RPMI8226 (cell line): ENCODE data around the gene PCNA.

Experiments
- DNase-seq: peaks from one replicate; pipeline ENCODE4 v3.0.0-alpha.2; 2015

PCNA gene

DNA sequence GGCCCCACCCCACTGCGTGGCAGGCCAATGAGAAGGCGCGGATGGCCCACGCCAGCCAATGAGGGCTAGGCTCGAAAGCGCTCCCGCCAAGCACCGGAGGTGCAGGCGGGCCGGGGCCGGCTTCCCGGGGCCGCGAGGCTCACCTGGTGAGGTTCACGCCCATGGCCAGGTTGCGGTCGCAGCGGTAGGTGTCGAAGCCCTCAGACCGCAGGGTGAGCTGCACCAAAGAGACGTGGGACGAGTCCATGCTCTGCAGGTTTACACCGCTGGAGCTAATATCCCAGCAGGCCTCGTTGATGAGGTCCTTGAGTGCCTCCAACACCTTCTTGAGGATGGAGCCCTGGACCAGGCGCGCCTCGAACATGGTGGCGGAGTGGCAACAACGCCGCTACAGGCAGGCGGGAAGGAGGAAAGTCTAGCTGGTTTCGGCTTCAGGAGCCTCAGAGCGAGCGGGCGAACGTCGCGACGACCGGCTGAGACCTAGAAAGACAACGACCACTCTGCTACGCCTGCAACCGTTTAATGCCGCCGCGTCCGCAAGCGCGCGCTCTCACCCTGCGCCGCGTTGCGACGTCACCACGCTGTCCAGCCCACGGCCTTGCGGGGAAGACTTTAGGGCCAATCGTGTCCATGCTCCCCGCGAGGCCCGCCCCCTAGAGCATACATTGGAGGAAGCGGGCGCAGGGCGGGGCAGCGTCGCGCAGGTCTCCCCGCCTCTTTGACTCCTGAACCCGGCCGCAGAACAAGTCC lies at the start of gene PCNA:
TSS of gene PCNA (minus strand) at position 524 of the 750 bp plus-strand sequence. CDS start at position 364, 160 bp downstream.
- DNase-seq = peak; percentile 99

DNA sequence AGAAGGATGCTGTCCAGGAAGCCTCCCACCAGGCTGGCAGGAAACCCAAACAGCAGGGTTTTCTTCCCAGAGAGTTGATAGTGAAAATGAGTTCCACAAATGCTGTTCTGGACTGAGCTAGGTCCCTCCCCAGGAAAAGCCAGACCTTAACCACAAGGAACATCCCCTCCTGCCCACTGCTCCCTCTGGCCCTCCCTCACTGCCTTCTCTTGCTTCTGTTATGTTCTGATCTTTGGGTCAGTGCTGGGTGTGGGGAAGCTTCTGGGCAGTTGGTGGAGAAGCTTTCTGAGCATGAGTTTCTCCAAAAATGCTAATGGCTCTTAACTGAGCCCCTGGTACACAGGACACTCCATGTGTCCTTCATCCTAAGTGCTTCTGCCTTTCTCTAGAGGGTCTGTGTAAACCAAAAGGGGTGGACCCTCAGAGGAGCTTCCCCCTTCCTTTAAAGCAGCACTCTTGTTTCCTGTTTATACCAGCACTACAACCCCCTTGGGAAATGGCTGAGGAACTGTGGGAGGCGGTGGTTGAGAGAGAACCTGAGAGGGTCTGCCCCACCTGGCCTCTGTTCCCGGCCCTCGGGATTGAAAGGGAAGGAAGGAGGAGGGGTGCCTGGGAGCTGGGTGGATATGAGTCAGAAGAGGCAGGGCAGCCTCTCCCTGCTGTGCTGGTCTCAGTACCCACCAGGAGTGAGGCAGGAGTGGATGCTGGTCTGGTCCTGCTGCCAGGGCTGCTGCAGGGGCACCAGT lies 49.1 kb upstream of the PCNA start:
- no peak for DNase-seq

DNA sequence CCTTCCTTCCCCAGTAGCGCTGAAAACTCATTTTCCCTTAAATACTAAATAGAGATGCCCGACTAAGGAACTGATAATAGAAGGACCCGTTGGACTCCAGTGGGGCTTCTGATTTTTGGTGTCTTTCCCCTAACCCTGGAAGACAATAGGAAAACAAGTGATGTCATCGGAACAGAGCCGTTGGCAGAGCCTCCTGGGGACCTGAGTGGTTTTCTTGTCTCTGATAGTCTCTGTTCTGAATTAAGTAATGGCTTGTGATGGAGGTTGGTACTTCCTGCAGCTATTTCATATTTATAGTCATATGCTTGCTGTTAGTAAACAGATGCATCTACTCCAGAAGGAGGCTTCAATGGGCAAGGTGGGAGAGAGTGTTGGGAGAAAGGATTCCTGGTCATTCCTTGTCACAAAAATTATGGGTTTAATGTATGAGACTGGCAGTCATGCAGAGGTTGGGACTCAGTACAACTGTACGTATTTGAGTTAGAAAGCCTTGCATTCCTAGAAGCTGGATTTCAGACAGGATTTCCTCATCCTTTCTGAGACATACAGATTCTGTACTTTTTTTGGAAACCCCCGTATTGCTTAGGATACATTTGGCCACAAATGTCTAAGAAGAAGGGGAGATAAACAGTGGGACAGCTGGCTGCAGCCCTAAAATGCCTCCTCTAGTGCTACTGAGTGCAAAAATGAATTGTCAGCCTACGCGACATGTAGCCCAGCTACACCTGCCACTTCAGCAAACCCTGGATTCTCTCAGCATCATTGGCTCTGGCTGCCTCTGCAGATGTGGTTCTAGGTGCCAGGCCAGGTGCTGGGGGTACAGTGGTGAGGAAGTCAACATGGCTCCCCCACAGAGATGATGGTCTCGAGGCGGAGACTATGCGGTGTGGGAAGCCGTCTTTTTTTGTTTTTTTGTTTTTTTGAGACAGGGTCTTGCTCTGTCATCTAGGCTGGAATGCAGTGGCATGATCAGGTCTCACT lies 45.2 kb upstream of the PCNA start:
- DNase-seq = no peak

DNA sequence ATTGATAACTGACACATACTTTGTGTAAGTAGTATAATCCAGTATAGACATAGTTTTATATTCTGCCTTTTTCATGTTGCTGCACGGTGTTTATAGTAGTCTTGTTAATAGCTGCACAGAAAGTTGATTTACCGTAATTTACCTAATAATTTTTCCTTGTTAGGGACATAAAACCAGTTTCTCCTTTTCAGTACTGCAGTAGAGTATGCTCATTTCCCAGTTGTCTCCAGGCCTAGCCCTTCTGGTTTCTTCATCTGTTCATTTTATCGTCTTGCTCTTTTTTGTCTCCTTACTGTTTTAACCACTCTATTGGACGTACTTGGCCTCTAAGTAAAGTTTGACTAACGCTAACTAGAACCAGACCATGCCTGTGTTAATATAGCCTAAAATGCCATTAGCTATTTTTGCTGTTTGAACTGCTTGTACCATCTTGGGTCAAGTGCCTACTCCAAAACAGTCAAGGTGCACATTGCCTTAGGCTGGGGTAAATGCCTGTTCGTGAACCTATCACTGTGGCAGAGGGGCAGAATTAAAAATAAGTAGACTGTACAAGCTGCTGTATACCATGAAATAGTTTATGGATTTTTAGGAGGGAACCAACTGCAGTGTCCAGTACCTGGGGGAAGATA lies 41.9 kb upstream of the PCNA start:
- no peak for DNase-seq

DNA sequence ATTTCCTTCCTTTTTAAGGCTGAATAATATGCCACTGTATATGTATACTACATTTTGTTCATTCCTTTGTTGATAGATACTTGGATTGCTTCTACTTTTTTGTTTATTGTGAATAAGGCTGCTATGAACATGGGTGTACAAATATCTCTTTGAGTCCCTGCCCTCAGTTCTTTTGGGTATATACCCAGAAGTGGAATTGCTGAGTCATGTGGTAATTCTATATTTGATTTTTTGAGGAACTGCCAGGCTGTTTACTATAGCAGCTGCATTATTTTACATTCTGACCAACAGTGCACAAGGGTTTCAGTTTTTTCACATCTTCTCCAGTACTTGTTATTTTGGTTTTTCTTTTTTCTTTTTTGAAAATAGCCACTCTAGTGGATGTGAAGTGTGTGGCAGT lies 41.1 kb upstream of the PCNA start:
- DNase-seq = no peak

DNA sequence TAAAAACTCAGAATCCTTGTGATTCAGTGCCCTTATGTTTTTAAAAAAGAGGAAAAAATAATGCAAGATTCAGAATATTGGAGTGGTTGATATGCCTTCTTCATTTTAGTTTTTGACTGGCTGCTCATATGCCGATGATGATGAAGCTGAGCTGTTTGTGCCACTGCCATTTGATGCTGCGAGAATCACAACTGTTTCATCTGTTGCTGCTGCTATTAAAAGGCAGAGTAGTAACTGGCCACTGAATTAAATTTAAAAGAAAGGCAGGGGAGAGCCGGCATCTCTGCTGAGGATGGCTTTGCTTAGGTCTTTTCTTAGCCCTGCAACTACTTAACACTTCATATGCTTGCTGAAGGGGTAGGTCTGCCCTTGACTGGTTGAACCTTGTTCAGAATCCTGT lies 40.2 kb upstream of the PCNA start:
- DNase-seq = no peak

DNA sequence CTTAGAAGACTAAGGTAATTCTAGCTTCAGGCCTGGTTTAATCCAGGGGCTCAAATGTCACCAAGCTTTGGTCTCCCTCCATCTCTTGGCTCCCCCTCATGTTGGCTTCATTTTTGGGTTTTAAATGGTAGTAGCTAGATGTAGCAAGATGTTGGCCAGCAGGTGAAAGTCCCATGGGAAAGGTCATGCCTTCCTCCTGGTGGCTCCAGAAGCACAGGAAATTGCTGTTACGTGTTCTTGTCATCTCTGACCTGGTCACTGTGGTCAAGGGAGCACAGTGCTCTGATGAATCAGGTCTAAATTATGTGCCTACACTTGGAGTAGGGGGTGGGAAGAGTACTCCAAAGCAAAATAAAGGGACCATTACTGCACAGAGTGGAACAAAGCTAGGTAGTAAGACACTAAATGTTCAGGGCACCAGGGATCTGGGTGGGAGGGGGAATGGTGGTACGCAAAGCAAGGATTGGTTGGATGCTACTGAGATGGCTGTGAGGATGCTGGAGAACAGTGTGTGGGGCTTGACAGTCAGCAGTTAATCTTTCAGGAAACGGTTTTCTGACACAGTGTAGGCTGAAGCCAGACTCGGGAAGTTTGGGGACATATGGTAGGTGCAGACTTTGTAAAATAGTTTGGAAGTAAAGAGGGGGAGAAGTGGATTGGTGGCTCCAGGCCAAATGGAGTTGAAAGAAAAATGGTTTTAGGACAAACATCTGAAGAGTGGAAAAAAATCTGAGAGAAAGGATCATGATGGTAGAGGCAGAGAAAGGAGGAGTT lies 37.1 kb upstream of the PCNA start:
- no peak for DNase-seq

DNA sequence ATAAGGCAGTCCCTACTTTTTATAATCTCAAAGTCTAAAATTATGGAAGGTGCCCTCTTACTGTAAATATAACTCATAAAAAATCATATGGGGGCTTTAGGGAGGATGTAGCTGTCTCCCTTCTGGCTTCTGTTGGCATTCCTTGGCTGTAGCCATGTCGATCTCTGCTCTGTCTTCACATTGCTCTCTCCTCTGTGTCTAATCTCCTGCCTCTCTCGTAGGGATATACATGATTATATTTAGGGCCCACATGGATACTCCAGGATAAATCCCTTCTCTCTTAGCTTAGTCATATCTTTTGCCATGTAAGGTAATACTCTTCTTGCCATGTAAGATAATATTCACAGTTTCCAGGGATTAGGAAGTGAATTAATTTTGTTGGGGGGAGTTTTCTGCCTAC lies 35.6 kb upstream of the PCNA start:
- DNase-seq = no peak

DNA sequence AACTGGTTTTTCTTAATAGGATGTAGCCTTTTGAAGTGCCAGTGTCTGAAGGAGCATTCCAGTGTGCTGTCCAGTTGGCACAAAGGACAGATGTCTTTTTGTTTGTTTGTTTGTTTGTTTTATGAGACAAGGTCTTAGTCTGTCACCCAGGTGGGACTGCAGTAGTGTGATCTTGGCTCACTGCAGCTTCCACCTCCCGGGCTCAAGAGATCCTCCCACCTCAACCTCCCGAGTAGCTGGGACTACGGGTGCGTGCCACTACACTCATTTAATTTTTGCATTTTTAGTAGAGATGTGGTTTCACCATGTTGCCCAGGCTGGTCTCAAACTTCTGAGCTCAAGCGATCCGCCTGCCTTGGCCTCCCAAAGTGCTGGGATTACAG lies 34.8 kb upstream of the PCNA start:
- no peak for DNase-seq

DNA sequence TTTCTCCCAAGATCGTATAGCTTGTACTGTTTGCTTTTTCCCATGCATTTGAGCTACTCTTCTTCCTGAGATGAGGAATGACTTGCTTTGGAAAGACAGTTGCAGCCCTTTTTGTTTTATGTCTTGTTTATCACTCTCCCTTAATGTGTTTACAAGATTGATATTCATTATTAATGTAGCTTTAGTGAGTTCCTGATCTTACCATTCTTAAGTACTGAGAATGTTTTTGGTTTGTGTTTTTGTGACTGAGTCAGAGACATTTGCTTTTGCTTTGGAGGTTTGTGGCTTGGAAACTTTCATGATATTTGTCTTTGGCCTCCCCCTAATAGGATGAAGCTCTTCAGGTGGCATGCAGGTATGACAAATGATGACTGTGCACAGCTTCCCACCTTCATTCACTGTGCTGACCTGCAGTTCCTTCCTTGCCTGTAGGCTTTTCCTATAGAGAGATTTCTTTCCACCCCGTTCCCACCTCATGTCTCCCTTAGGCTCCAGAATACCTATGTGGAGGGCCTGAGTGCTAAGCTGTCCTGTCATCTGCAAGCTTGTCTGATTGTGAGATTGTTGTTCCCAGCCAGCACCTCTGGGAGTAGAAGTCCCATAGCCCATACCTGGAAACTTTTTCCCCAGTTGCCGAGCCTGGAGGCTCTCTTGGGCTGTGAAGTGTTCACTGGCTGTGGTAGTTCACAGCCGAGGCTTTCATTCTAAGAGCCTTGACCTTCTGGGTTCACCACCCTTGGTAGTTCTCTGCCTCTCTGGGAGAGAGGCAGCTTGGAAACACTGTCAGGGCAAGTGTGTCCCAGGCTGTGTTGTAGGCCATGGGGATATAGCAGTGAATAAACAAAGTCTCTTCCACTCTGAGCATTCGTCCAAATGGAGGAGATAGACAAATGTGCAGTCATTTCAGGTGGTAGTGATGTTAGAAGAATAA lies 34.1 kb upstream of the PCNA start:
- DNase-seq = no peak

DNA sequence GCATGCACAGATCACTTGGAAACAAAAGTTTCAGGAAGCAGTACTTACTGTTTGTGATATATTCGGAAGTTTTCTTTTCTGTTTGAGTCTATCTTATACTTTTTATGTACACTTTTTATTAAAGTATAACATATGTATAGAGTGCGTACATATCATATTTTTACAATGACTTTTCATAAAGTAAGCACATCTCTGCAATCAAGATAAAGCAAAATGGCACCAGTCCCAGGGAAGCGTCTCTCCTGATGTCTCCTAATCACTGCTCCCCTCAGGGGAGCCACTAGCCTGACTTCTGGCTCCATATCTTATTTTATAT lies 33.4 kb upstream of the PCNA start:
- DNase-seq = no peak

DNA sequence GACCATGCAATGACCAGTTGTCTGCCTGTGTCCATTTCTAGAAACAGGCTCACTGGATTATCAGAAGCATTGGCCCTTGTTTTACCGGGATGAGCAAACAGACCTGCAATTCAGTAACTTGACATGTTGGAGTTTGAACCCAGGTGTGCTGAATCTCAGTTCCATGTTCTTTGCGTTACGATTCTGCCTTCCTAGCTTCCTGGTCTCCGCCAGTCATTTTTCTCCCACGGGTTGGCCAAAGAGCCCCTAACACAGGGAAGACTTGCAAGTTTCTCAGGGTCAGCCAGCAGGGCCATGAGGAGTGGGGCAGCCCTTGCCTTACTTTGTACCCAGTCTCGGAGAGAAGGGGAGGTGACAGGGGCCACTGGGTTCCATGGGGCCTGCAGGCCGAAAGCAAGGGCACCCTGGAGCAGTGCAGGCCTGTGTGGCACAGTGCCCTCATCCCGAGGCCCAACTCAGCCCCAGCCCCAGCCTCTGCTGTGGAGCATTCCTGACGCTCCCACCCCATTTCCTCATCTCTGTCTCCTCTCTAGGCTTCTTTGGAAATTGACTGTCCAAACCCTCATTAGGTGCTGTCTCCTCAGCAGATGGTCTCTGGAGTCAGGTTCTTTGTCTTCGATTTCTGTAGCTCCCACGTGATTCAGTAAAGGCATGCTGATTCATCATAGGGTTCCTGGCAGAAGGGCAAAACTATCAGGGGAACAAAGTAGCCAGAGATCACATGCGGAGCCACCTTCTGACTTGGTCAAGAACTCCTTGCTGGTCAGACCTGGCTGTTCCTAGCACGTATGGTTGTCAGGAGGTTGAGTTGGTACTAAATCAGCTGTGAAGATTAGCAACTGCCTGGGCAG lies 30.7 kb upstream of the PCNA start:
- DNase-seq = no peak

DNA sequence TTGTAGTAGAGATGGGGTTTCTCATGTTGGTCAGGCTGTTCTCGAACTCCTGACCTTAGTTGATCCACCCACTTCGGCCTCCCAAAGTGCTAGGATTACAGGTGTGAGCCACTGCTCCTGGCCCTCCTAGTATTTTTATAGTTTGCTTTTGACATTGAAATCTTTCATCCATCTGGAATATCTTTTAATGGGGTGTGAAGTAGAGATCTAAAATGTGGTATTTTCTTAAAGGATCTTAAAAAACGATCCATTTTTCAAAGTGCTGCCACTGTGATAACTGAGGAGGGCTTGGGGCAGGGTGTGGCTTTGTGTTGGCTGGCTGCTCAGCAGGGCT lies 30.1 kb upstream of the PCNA start:
- no peak for DNase-seq

DNA sequence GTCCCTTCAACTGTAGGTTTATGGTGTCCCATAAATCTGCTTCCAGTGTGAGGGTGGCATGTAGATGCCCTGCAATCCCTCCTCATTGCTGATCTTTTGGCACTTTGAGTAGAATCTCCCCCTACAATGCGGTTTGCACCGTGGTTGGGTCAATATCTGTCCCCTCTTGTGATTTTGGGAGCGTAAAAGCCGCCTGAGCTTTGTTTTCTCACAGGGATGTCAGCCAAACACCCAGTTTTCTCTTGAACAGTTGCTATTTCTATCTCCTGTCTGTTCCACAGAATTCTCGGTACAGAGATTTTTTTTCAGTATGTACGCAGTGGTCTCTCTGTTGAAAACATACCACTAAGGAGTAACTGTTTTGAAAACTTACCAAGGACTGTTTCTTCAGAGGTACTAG lies 28.8 kb upstream of the PCNA start:
- no peak for DNase-seq

DNA sequence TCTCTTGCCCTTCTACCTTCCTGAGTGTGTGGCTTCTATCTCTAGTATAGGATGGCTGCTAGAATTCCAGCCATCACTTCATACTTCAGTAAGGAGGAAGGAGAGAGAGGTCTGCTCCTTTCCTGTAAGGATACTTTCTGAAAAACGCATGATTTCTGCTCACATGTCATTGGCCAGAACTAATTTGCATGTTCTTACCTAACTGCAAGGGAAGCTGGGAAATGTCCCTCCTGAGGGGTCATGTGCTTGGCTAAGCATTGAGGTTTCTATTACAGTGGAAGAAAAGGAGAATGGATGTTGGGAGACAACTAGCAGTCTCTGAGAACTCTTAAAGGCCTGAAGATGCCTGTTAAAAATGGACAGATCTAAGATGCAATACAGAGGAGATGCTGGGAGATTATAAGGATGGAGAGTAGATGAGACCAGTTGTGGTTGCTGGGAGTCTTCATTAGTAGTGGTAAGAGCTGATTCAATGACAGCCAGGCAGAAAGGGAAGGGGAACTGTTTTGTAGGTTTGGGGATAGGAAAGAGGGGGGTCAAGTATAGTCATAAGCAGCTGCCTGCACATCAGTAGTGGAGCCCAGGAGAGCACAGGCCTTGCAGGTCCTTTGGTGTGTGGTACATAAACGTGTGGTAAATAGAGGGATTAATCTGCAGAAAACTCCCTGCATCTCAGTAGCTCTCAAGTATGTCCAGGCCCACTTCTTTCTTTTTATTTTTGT lies 27.3 kb upstream of the PCNA start:
- no peak for DNase-seq

DNA sequence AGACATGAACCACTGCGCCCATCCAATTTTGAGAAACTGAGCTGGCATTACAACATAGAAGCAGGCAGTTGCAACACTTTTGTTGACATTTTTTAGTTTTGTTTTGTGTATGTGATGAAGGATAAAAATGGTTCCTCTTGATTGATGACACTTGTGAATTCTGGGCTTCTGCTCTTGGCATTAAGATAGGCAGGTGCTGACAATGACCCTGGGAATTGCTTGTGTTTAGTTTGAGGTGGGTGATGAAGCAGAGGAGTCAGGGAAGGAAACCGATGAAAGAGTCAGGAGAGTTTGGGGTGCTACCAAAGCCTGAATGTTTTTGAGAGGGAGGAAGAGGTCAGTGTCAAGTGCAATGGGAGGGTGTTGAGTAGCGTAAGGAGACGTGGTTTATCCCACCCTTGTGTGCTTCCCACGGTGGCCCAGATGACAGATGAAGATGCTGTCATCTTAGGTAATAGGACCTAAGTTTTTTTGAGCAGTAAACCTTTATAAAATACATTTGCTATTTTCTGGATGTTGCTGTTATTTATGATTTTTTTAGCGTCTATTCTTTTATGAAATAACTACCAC lies 26.4 kb upstream of the PCNA start:
- DNase-seq = no peak

DNA sequence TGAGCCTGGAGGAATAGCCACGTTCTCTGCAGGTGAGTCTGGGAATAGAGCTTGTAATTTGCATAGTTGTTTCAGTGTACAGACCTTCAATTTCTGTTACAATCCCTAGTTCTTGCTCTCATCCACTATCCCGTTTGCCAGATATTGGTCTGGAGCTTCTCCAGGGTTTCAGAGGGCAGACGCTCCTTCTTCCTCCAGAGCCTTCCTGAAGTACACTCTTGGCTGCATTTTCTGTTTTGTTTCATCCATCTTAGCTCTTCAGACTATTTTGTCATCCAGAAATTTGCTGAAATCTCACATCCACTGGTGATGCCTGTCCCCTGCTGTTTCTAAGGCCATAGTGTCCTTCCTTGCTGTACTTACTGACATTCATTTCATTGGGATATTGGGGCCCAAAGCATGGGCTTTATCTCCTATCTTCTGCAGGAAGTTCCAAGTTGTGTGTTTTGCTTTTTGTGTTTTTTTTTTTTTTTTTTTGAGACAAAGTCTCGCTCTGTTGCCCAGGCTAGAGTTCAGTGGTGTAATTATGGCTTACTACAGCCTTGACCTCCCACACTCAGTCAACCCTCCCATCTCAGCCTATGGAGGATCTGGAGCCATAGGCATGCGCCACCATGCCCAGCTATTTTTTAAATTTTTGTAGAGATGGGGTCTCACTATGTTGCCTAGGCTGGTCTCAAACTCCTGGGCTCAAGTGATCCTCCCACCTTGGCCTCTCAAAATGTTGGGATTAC lies 25.8 kb upstream of the PCNA start:
- no peak for DNase-seq

DNA sequence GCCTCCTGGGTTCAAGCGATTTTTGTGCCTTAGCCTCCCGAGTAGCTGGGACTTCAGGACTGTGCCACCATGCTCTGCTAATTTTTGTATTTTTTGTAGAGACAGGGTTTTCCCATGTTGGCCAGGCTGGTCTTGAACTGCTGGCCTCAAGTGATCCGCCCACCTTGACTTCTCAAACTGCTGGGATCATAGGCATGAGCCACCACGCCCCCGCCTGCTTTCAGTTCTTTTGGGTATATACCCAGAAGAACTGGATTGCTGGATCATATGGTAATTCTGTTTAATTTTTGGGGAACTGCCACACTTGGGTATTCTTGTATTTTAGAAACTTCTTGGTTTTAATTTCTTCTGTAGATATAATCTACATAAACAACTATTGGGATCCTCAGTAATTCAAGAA lies 24.1 kb upstream of the PCNA start:
- no peak for DNase-seq

DNA sequence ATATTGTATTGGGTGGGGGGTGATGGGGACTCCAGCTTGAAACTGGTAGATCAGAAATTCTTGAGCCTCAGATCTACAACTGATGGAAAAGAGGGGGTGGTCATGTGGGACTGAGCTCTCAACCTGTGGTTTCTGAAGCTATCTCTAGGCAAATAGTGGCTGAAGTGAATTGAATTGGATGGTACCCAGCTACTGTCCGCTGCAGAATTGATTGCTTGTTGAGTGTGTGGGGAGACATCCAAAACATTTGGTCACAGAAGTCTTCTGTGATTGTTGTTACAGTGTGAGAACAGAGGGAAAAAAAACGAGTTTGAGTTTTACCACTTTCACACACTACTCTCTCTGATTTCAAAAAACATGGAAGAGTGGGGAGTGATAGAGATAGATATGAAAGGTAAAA lies 21.9 kb upstream of the PCNA start:
- no peak for DNase-seq
